GM19372 (cell line): ENCODE results near the gene FAM117A.
A peak's percentile ranks its signal among the peaks of the same experiment; 100 is the strongest.
"Not testable (repeated sequence)": the region's sequence is repeated elsewhere in the genome, so short reads cannot be mapped to it uniquely, and the experiment has no call there.

Source experiments
- ATAC-seq: cut with Tn5 transposase; IDR thresholded peaks from one replicate; pipeline ENCODE4 v1.9.1; 2021; ENCODE audit warnings: mild to moderate bottlenecking, low read depth, moderate library complexity; ENCODE audit not compliant: unreplicated experiment

Gene FAM117A

GRCh38 chr17:49681106-49681979 is 82.6 kb downstream of the FAM117A start:
- ATAC-seq, result no peak

GRCh38 chr17:49680314-49680713 is 83.6 kb downstream of the FAM117A start:
- no peak for ATAC-seq

DNA sequence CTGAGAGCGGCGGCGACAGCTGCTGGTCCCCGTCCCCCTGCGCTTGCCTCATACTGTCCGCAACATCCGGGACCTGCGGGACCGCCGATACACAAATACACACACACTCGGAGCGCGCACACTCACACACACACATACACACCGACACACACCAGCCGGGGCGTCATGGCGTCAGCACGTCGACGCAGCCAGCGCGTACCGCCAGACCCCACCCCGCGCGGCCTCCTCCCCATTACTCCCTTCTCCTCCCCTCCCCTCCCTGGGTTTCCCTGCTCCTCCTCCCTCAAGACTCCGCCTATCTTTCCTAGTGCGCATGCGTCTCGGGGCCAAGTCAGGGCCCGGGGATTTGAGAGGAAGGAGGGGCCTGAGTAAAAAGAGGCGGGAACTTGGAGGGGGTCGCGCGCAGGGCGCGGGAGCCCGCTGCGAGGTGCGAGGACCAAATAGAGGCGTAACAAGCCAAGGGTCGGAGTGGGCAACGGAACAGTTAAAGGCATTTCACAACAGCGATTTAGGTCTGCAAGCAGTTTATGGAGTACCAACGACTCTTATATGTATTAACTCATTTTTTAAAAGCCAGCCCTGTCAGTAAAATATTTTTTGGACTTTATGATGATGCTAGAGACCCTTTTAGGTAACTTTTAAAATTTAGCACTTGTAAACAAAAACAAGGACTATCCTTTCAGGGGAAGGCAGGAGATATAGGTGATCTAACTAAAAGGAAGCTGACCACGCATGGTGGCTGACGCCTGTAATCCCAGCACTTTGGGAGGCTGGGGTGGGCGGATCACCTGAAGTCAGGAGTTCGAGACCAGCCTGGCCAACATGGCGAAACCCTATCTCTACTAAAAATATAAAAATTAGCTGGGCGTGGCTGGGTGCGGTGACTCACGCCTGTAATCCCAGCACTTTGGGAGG is 85.7 kb downstream of the FAM117A start, which contains the start of gene SPOP:
SPOP (minus strand) TSS at position 165 of the 915 bp plus-strand sequence. CDS start 55,287 bp downstream, outside the sequence.
- peak; percentile 71 for ATAC-seq

- peak; percentile 50 for ATAC-seq
These were observed 86.6 kb downstream of the FAM117A start for GRCh38 chr17:49677134-49677932.

- peak; percentile 47 for ATAC-seq
These were observed 87.6 kb downstream of the FAM117A start for GRCh38 chr17:49676276-49676868.

GRCh38 chr17:49674507-49674906 is 89.4 kb downstream of the FAM117A start:
- ATAC-seq, result no peak

- not testable (repeated sequence) for ATAC-seq
These were observed 90.3 kb downstream of the FAM117A start for GRCh38 chr17:49673679-49674078.

GRCh38 chr17:49670641-49671040 is 93.3 kb downstream of the FAM117A start:
- no peak for ATAC-seq

DNA sequence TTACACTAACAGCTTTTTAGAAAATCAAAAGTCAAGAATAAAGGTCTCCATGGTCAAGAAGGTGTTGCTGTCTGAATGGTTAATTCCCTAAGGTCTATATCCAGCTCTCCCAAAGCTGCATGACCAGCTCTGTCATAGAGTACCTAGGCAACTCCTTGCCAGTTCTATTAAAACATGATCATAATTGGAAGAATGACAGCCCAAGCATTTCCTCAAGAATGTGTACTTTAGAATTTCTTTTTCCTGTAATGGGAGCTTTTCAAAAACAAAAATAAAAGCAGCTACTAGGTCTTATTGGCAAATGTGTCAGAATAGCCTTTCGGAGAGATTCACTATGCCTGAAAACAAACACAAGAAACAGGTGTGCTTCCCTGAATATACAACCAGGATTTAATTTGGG is 93.9 kb downstream of the FAM117A start:
- ATAC-seq, result no peak

GRCh38 chr17:49667854-49668253 is 96.1 kb downstream of the FAM117A start:
- no peak for ATAC-seq

GRCh38 chr17:49664706-49665211 is 99.2 kb downstream of the FAM117A start:
- no peak for ATAC-seq
